Mucosa of rectum (tissue), 2 donors: ENCODE results near the gene PACSIN1.
"Not testable (repeated sequence)": the region's sequence is repeated elsewhere in the genome, so short reads cannot be mapped to it uniquely, and the experiment has no call there.

Source experiments
- H3K27ac ChIP-seq, 2 donors: one replicate each; pipeline ENCODE4 v1.7.0; 2013; ENCODE audit warnings: inconsistent platforms in 2 of 2, low read depth in 2 of 2, low read length in 2 of 2
- H3K27me3 ChIP-seq, 2 donors: one replicate each; pipeline ENCODE4 v1.7.0; 2013; ENCODE audit warnings: low read length in 2 of 2; ENCODE audit not compliant: control insufficient read depth in 2 of 2, insufficient read depth in 2 of 2
- H3K36me3 ChIP-seq, 2 donors: one replicate each; pipeline ENCODE4 v1.7.0; 2013; ENCODE audit warnings: low read length in 2 of 2; ENCODE audit not compliant: control insufficient read depth in 2 of 2, insufficient read depth in 2 of 2
- H3K4me1 ChIP-seq, 2 donors: one replicate each; pipeline ENCODE4 v1.7.0; 2013; ENCODE audit warnings: low read length in 2 of 2, mild to moderate bottlenecking in 1 of 2; ENCODE audit not compliant: control insufficient read depth in 2 of 2, insufficient read depth in 2 of 2
- H3K4me3 ChIP-seq, 2 donors: one replicate each; pipeline ENCODE4 v1.7.0; 2013; ENCODE audit warnings: low read length in 2 of 2
- H3K9ac ChIP-seq, 2 donors: one replicate each; pipeline ENCODE4 v1.7.0; 2013; ENCODE audit warnings: low read length in 2 of 2, low read depth in 1 of 2, mild to moderate bottlenecking in 1 of 2
- H3K9me3 ChIP-seq, 2 donors: one replicate each; pipeline ENCODE4 v1.7.0; 2013; ENCODE audit warnings: low read length in 2 of 2; ENCODE audit not compliant: control insufficient read depth in 2 of 2
- donor health status: healthy.
- donor health status: Normal muscosa, but diverticular disease.

Gene PACSIN1

GRCh38 chr6:34469499-34469898, 3.6 kb downstream of the PACSIN1 start:
- Histone ChIP-seq H3K9ac (no peak overlapping the region), H3K4me3 (no peak overlapping the region), H3K27ac (no peak overlapping the region), H3K4me1 (peaks cover 3 to 4% of the 10 kb centered on the region in 2 donors), H3K9me3 (no peaks in the 10 kb centered on the region), H3K36me3 (no peaks in the 10 kb centered on the region), H3K27me3 (peaks cover 6 to 14% of the 10 kb centered on the region in 2 donors)

GRCh38 chr6:34472425-34472824, 6.5 kb downstream of the PACSIN1 start:
- Histone ChIP-seq H3K4me1 (no peaks in the 10 kb centered on the region), H3K27me3 (peaks cover 0 to 2% of the 10 kb centered on the region in 2 donors), H3K9me3 (no peaks in the 10 kb centered on the region), H3K27ac (no peak overlapping the region), H3K4me3 (no peak overlapping the region), H3K36me3 (no peaks in the 10 kb centered on the region), H3K9ac (no peak overlapping the region)

- Histone ChIP-seq H3K9me3 (no peaks in the 10 kb centered on the region), H3K27me3 (peaks cover 0 to 2% of the 10 kb centered on the region in 2 donors), H3K27ac (no peak overlapping the region), H3K36me3 (no peaks in the 10 kb centered on the region), H3K9ac (no peak overlapping the region), H3K4me3 (no peak overlapping the region), H3K4me1 (no peaks in the 10 kb centered on the region)
Observed at GRCh38 chr6:34473967-34474366, 8.1 kb downstream of the PACSIN1 start.

- no peaks in the 10 kb centered on the region for H3K27me3 ChIP-seq
- H3K4me3 ChIP-seq, result no peak overlapping the region
- H3K9ac ChIP-seq, result no peak overlapping the region
- H3K36me3 ChIP-seq, result no peaks in the 10 kb centered on the region
- no peak overlapping the region for H3K27ac ChIP-seq
- no peaks in the 10 kb centered on the region for H3K4me1 ChIP-seq
- H3K9me3 ChIP-seq, result no peaks in the 10 kb centered on the region
Observed at GRCh38 chr6:34474754-34475153, 8.9 kb downstream of the PACSIN1 start.

GRCh38 chr6:34475238-34475682, 9.4 kb downstream of the PACSIN1 start:
- Histone ChIP-seq H3K4me3 (no peak overlapping the region), H3K27me3 (no peaks in the 10 kb centered on the region), H3K36me3 (no peaks in the 10 kb centered on the region), H3K4me1 (no peaks in the 10 kb centered on the region), H3K9me3 (no peaks in the 10 kb centered on the region), H3K27ac (no peak overlapping the region), H3K9ac (no peak overlapping the region)

GRCh38 chr6:34475767-34476328, 10.0 kb downstream of the PACSIN1 start:
- no peak overlapping the region for H3K27ac ChIP-seq
- no peaks in the 10 kb centered on the region for H3K27me3 ChIP-seq
- no peaks in the 10 kb centered on the region for H3K36me3 ChIP-seq
- H3K9ac ChIP-seq, result no peak overlapping the region
- no peaks in the 10 kb centered on the region for H3K4me1 ChIP-seq
- H3K4me3 ChIP-seq, result no peak overlapping the region
- no peaks in the 10 kb centered on the region for H3K9me3 ChIP-seq

- Histone ChIP-seq H3K27ac (no peak overlapping the region), H3K27me3 (no peaks in the 10 kb centered on the region), H3K4me1 (no peaks in the 10 kb centered on the region), H3K9me3 (no peaks in the 10 kb centered on the region), H3K4me3 (no peak overlapping the region), H3K9ac (no peak overlapping the region), H3K36me3 (no peaks in the 10 kb centered on the region)
Observed at GRCh38 chr6:34476447-34476846, 10.6 kb downstream of the PACSIN1 start.

- Histone ChIP-seq H3K9ac (no peak overlapping the region), H3K36me3 (no peaks in the 10 kb centered on the region), H3K27ac (no peak overlapping the region), H3K4me3 (no peak overlapping the region), H3K4me1 (no peaks in the 10 kb centered on the region), H3K27me3 (no peaks in the 10 kb centered on the region), H3K9me3 (no peaks in the 10 kb centered on the region)
Observed at GRCh38 chr6:34476921-34477320, 11.0 kb downstream of the PACSIN1 start.

- Histone ChIP-seq H3K9me3 (no peaks in the 10 kb centered on the region), H3K27me3 (no peaks in the 10 kb centered on the region), H3K4me1 (no peaks in the 10 kb centered on the region), H3K9ac (no peak overlapping the region), H3K4me3 (no peak overlapping the region), H3K36me3 (no peaks in the 10 kb centered on the region), H3K27ac (no peak overlapping the region)
Observed at GRCh38 chr6:34478796-34479195, 12.9 kb downstream of the PACSIN1 start.

- not testable (repeated sequence) for H3K27ac ChIP-seq, H3K36me3 ChIP-seq, H3K4me1 ChIP-seq, H3K4me3 ChIP-seq, H3K9me3 ChIP-seq, H3K27me3 ChIP-seq, H3K9ac ChIP-seq
Observed at GRCh38 chr6:34483781-34484180, 17.9 kb downstream of the PACSIN1 start.

GRCh38 chr6:34484391-34484790, 18.5 kb downstream of the PACSIN1 start:
- Histone ChIP-seq H3K4me3 (no peak overlapping the region), H3K27ac (no peak overlapping the region), H3K4me1 (no peaks in the 10 kb centered on the region), H3K27me3 (no peaks in the 10 kb centered on the region), H3K9ac (no peak overlapping the region), H3K36me3 (no peaks in the 10 kb centered on the region), H3K9me3 (no peaks in the 10 kb centered on the region)
